K562 (cell line): ENCODE measurements around the gene MEGF10. TPM values are rescaled to one million over a fixed set of nuclear protein-coding genes. Genes with fewer than 3 reads are reported as not detected.

Experiments used
- ATAC-seq: fragments of 200-7000 bp; cut with Tn5 transposase; 3 replicates; pipeline ENCODE4 v1.9.1; 2020; ENCODE audit warnings: moderate library complexity
- BruUV-seq: library from RNA; stranded (reverse); fragments of 400-500 nt; replicated peaks from 2 replicates; lab custom pipeline; 2021; lab: Mats Ljungman, UMichigan
- CTCF ChIA-PET: fragments of 300-600 bp; formaldehyde crosslinking; extraction: SDS; loops from one replicate; lab custom pipeline; 2021; ENCODE audit warnings: low intra/inter-chr PET ratio; lab: Yijun Ruan, JAX
- POLR2A ChIA-PET: fragments of 300-600, 350-650 bp; sonication (Branson Sonifier 250); formaldehyde crosslinking; extraction: SDS; loops from one replicate; lab custom pipeline; 2021; ENCODE audit warnings: antibody characterized with exemption, inconsistent platforms; lab: Yijun Ruan, JAX
- DNase-seq, 4 experiments: peaks; one replicate each; pipeline versions ENCODE4 v3.0.0 to v3.0.0-alpha.2; 2011 to 2018; ENCODE audit warnings: low spot score in 3 of 4, mixed read lengths in 3 of 4; ENCODE audit errors: extremely low read depth in 1 of 4
- FAIRE-seq: peaks from 2 replicates; lab custom pipeline; 2011; peaks lifted over from hg19 to GRCh38; lab: Jason Lieb, UNC
- H2AFZ ChIP-seq: 2 replicates; pipeline ENCODE4 v1.6.0; 2011; ENCODE audit warnings: low read depth, low read length, control low read depth, inconsistent platforms
- H3K27ac ChIP-seq: fragments of 200-600 bp; 3 replicates; pipeline ENCODE4 v1.8.0; 2011; ENCODE audit warnings: low read depth, mild to moderate bottlenecking, control low read depth, inconsistent platforms, low read length, moderate library complexity, mixed read lengths; ENCODE audit errors: extremely low read depth
- H3K27me3 ChIP-seq, 2 experiments: fragments of 300-600 bp in 1 of 2; 2 replicates in 1 of 2; 3 replicates in 1 of 2; pipeline versions ENCODE4 v1.6.0 to v1.8.0; 2011; ENCODE audit warnings: inconsistent platforms in 2 of 2, low read length in 2 of 2, mild to moderate bottlenecking in 1 of 2, mixed read lengths in 1 of 2, moderate library complexity in 1 of 2; ENCODE audit not compliant: control insufficient read depth in 2 of 2, insufficient read depth in 2 of 2
- H3K36me3 ChIP-seq: fragments of 300-600 bp; 3 replicates; pipeline ENCODE4 v1.8.0; 2011; ENCODE audit warnings: mild to moderate bottlenecking, low read length, inconsistent platforms; ENCODE audit not compliant: control insufficient read depth, insufficient read depth
- H3K4me1 ChIP-seq, 2 experiments: fragments of 200-600 bp in 1 of 2; replicated peaks in 1 of 2; 2 replicates in 1 of 2; 3 replicates in 1 of 2; pipeline versions ENCODE4 v1.5.1 to v1.8.0; 2011; ENCODE audit warnings: inconsistent platforms in 2 of 2, low read length in 2 of 2, mild to moderate bottlenecking in 1 of 2, mixed read lengths in 1 of 2, moderate library complexity in 1 of 2; ENCODE audit not compliant: control insufficient read depth in 2 of 2, insufficient read depth in 2 of 2
- H3K4me2 ChIP-seq: 2 replicates; pipeline ENCODE4 v1.6.1; 2011; ENCODE audit warnings: low read length, control low read depth, inconsistent platforms, mixed read lengths; ENCODE audit not compliant: insufficient read depth
- H3K4me3 ChIP-seq: fragments of 200-600 bp; sonication (generic), shearing (Covaris generic); 2 replicates; pipeline ENCODE4 v1.5.1; 2016; ENCODE audit warnings: control low read depth, inconsistent platforms
- H3K79me2 ChIP-seq: fragments of 200-600 bp; 3 replicates; pipeline ENCODE4 v1.8.0; 2011; ENCODE audit warnings: low read length, inconsistent platforms; ENCODE audit not compliant: control insufficient read depth, insufficient read depth
- H3K9ac ChIP-seq, 2 experiments: 2 replicates each; pipeline versions ENCODE4 v1.6.0 to v1.6.1; 2011; ENCODE audit warnings: low read depth in 2 of 2, low read length in 2 of 2, control low read depth in 1 of 2, inconsistent platforms in 1 of 2, mild to moderate bottlenecking in 1 of 2, mixed read lengths in 1 of 2; ENCODE audit not compliant: insufficient read depth in 1 of 2
- H3K9me1 ChIP-seq: one replicate; pipeline ENCODE4 v1.6.0; 2011; ENCODE audit warnings: inconsistent platforms, mild to moderate bottlenecking, low read length, moderate library complexity; ENCODE audit not compliant: control insufficient read depth, insufficient read depth
- H3K9me3 ChIP-seq: replicated peaks from 2 replicates; pipeline ENCODE4 v1.5.1; 2011; ENCODE audit warnings: low read depth, low read length, inconsistent platforms; ENCODE audit not compliant: control insufficient read depth, insufficient read depth
- H4K20me1 ChIP-seq: replicated peaks from 2 replicates; pipeline ENCODE4 v1.6.1; 2011; ENCODE audit warnings: low read length, inconsistent platforms, mixed read lengths; ENCODE audit not compliant: control insufficient read depth, insufficient read depth
- CCNT2 ChIP-seq: IDR thresholded peaks from 2 replicates; pipeline ENCODE4 v1.6.1; 2011; ENCODE audit warnings: borderline replicate concordance, low read depth, mild to moderate bottlenecking, moderate library complexity, mixed read lengths, low read length; ENCODE audit not compliant: insufficient read length; ENCODE audit errors: extremely low read depth
- FOXA3 ChIP-seq, 2 experiments: fragments of 450-650 bp in 1 of 2; sonication (generic) in 1 of 2; formaldehyde crosslinking; IDR thresholded peaks in 1 of 2; conservative IDR thresholded peaks in 1 of 2; 2 replicates each; pipeline versions ENCODE4 v1.4.0 to v1.8.0; 2020 to 2022; ENCODE audit warnings: mild to moderate bottlenecking in 2 of 2, missing genetic modification reagents in 1 of 2
- POLR3G ChIP-seq: IDR thresholded peaks from 2 replicates; pipeline ENCODE4 v1.6.1; 2011; ENCODE audit not compliant: insufficient read length, insufficient replicate concordance; ENCODE audit errors: extremely low read depth
- ZKSCAN1 ChIP-seq: fragments of 150-350 bp; IDR thresholded peaks from 2 replicates; pipeline ENCODE4 v1.6.1; 2016; ENCODE audit warnings: low read depth, low read length
- ZNF584 ChIP-seq: fragments of 200-800 bp; sonication (Bioruptor generic); IDR thresholded peaks from 2 replicates; pipeline ENCODE4 v1.6.1; 2016; ENCODE audit warnings: low read depth, mild to moderate bottlenecking, missing genetic modification characterization, missing compliant biosample characterization
- ZNF696 ChIP-seq: fragments of 250-450 bp; sonication (Bioruptor Pico); conservative IDR thresholded peaks from 2 replicates; pipeline ENCODE4 v1.4.0; 2020; ENCODE audit warnings: mild to moderate bottlenecking, moderate library complexity
- WGBS: fragments of 100-300 bp; shearing (Covaris generic); methylation state at CpG from one replicate; pipeline ENCODE4 v1.1.6; 2016; ENCODE audit warnings: low coverage, mixed read lengths; ENCODE audit not compliant: insufficient coverage; ENCODE audit errors: missing lambda C conversion rate; 5-methylcytosine and 5-hydroxymethylcytosine counted together
- in situ Hi-C: fragments of 300-500 bp; cut with MboI; formaldehyde crosslinking; loops from 4 replicates; pipeline ENCODE4 v1.15.0; 2018; ENCODE audit warnings: inconsistent platforms, mixed read lengths
- intact Hi-C: fragments of 100-400 bp; cut with micrococcal nuclease; formaldehyde crosslinking; loops from 2 replicates; pipeline ENCODE4 v1.14.2; 2022
- polyA plus RNA-seq, 8 experiments: library from polyadenylated mRNA; depleted of rRNA in 4 of 8; stranded (reverse) in 5 of 8; unstranded in 3 of 8; fragments of >200 nt; fragmentation: Nextera tagmentation in 2 of 8; fragmentation: Illumina TruSeq in 1 of 8; extraction: Ambion mirVana in 2 of 8; extraction: Trizol in 1 of 8; gene quantifications; 2 replicates each; pipeline versions ENCODE4 v1.2.1 to v1.2.3, GENCODE V29; 2011 to 2014; ENCODE audit warnings: inconsistent platforms in 1 of 8, missing spikeins in 1 of 8
- total RNA-seq, 7 experiments: library from RNA; depleted of rRNA in 6 of 7; stranded (reverse); fragments of >200 nt in 6 of 7; fragmentation: Illumina TruSeq in 2 of 7; extraction: Trizol in 2 of 7; gene quantifications; 2 replicates each; pipeline versions ENCODE4 v1.2.1 to v1.2.3, GENCODE V29; 2011 to 2021; ENCODE audit warnings: low replicate concordance in 1 of 7
- TF ChIP-seq, protein P1 (sequence below): fragments of 250-450 bp; sonication (Bioruptor Pico); IDR thresholded peaks from 2 replicates; pipeline ENCODE4 v1.8.0; 2022; ENCODE audit warnings: moderate library complexity, mild to moderate bottlenecking, inconsistent platforms
- TF ChIP-seq, protein P2 (sequence below), 2 experiments: fragments of 250-450 bp in 1 of 2; fragments of 450-650 bp in 1 of 2; sonication (Bioruptor Pico) in 1 of 2; IDR thresholded peaks; 2 replicates each; pipeline versions ENCODE4 v1.6.1 to v1.8.0; 2016 to 2021; ENCODE audit warnings: mild to moderate bottlenecking in 2 of 2, moderate library complexity in 2 of 2, missing compliant biosample characterization in 1 of 2, missing genetic modification characterization in 1 of 2

The MEGF10 gene
- total and polyA plus RNA-seq, 9 of the 15 experiments (the other 6 are each of a cell fraction or from before 2014, with no cell fraction given), result 0.07 TPM; not detected in 8

DNA sequence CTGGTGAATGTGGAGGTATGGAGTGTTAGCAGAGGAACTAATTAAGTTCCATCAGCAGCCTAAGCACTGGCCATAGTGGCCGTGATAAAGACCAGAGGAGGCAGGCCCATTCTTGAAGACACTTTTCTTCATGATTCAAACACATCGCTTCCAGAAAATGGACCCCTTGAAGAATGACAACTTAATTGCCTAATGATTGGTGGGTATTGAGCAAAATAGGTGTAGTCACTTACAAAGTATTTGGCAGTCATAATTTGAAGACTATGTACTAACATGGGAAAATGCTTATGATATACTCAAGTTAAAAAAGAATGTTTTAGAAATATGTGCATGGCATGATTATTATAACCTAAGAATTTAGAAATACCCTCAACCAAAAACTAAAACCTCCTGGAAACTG is 44.8 kb downstream of the MEGF10 start:
- Histone ChIP-seq H3K4me3 (no peak overlapping the region), H3K27ac (no peak overlapping the region), H3K4me1 (no peaks in the 10 kb centered on the region), H3K9me3 (no peaks in the 10 kb centered on the region), H3K79me2 (no peaks in the 10 kb centered on the region), H3K9me1 (no peaks in the 10 kb centered on the region), H4K20me1 (no peaks in the 10 kb centered on the region), H2AFZ (no peak overlapping the region), H3K36me3 (no peaks in the 10 kb centered on the region), H3K4me2 (no peak overlapping the region), H3K27me3 (no peaks in the 10 kb centered on the region; a peak in 1 of 5 replicates), H3K9ac (no peak overlapping the region)
- WGBS, result 0% methylated on average over 2 of the region's 2 CpGs
- FAIRE-seq (no peak), ATAC-seq (no peak), DNase-seq (no peak)
- TF ChIP-seq, protein P1, sequence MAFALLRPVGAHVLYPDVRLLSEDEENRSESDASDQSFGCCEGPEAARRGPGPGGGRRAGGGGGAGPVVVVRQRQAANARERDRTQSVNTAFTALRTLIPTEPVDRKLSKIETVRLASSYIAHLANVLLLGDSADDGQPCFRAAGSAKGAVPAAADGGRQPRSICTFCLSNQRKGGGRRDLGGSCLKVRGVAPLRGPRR (CRISPR knock-in tag), result no peak
- TF ChIP-seq ZNF696, result no peak
- TF ChIP-seq, protein P2, sequence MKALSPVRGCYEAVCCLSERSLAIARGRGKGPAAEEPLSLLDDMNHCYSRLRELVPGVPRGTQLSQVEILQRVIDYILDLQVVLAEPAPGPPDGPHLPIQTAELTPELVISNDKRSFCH (CRISPR knock-in tag; IDR thresholded peaks at IDR 0.05), result no peak
- TF ChIP-seq, protein P2 (tag; IDR thresholded peaks at IDR 0.05), result no peak
- TF ChIP-seq CCNT2, result no peak
- TF ChIP-seq POLR3G, result no peak
- TF ChIP-seq ZNF584 (CRISPR knock-in tag), result no peak
- no peak for TF ChIP-seq FOXA3 (CRISPR knock-in tag; conservative IDR thresholded peaks at IDR 0.05 in 1 of 2, IDR thresholded peaks at IDR 0.05 in 1 of 2)
- TF ChIP-seq ZKSCAN1, result no peak
- CTCF ChIA-PET, result no interaction called here
- intact Hi-C loops (no loop called here), in situ Hi-C loops (no loop called here)
- POLR2A ChIA-PET, result no interaction called here
- BruUV-seq, result no TSS peak
